Renal cortical epithelial cell (primary cell): ENCODE data around the gene SOWAHB. TPM values are rescaled to one million over a fixed set of nuclear protein-coding genes. Genes with fewer than 3 reads are reported as not detected.

Experiments
- DNase-seq: peaks from one replicate; pipeline ENCODE4 v3.0.0-alpha.2; 2011; ENCODE audit warnings: low read depth
- total RNA-seq: library from RNA; depleted of rRNA; stranded (reverse); fragments of >200 nt; gene quantifications from 2 replicates; pipeline ENCODE4 v1.2.3, GENCODE V29; 2014

The SOWAHB gene
- total RNA-seq, 1 donor from 2014 or later = 6.9 TPM

GRCh38 chr4:76851375-76851774, 46.6 kb downstream of the SOWAHB start:
- no peak for DNase-seq

- DNase-seq = peak; percentile 98
Measured at GRCh38 chr4:76850010-76850441, 47.9 kb downstream of the SOWAHB start.

Other genes with a start within 250 kb of the SOWAHB start
- 147 and 232 TPM in 2 replicates for gene SEPTIN11, start 51.6 kb upstream of the SOWAHB start, total RNA-seq
- 122 and 354 TPM in 2 replicates for gene CCNI, start 177.8 kb upstream of the SOWAHB start, total RNA-seq